ENCODE results near the gene CEP120.

The CEP120 gene

GRCh38 chr5:123451047-123451446 lies 27.8 kb upstream of the CEP120 start:
- Histone ChIP-seq H3K27ac (replicated peaks) (no peak overlapping the region), H3K27me3 (ENCODE audit: insufficient read depth, poor library complexity, severe bottlenecking) (no peaks in the 10 kb centered on the region), H3K4me3 (replicated peaks; ENCODE audit: insufficient read depth, low read length) (no peak overlapping the region)
- DNase-seq (ENCODE audit: low read depth in 1 of 2, low spot score in 1 of 2): no peak
- TF ChIP-seq POLR2AphosphoS5 (IDR thresholded peaks at IDR 0.05; ENCODE audit: low read depth) (no peak), REST (IDR thresholded peaks at IDR 0.05; ENCODE audit: insufficient replicate concordance, low read depth) (no peak), CTCF (IDR thresholded peaks at IDR 0.05; ENCODE audit: insufficient read depth, low read length) (no peak), GABPA (IDR thresholded peaks at IDR 0.05; ENCODE audit: low read depth) (no peak), SPI1 (IDR thresholded peaks at IDR 0.05; ENCODE audit: borderline replicate concordance, low read depth) (no peak)

GRCh38 chr5:123450640-123451039 lies 27.4 kb upstream of the CEP120 start:
- no peak for DNase-seq (ENCODE audit: low read depth in 1 of 2, low spot score in 1 of 2)
- H3K4me3 ChIP-seq (replicated peaks; ENCODE audit: insufficient read depth, low read length): no peak overlapping the region

GRCh38 chr5:123450114-123450513 lies 26.9 kb upstream of the CEP120 start:
- TF ChIP-seq CTCF (IDR thresholded peaks at IDR 0.05; ENCODE audit: insufficient read depth, low read length) (no peak), POLR2AphosphoS5 (IDR thresholded peaks at IDR 0.05; ENCODE audit: low read depth) (no peak), SPI1 (IDR thresholded peaks at IDR 0.05; ENCODE audit: borderline replicate concordance, low read depth) (no peak), GABPA (IDR thresholded peaks at IDR 0.05; ENCODE audit: low read depth) (no peak), REST (IDR thresholded peaks at IDR 0.05; ENCODE audit: insufficient replicate concordance, low read depth) (no peak)
- Histone ChIP-seq H3K27ac (replicated peaks) (no peak overlapping the region), H3K27me3 (ENCODE audit: insufficient read depth, poor library complexity, severe bottlenecking) (no peaks in the 10 kb centered on the region), H3K4me3 (replicated peaks; ENCODE audit: insufficient read depth, low read length) (no peak overlapping the region)
- no peak for DNase-seq (ENCODE audit: low read depth in 1 of 2, low spot score in 1 of 2)

More at GRCh38 chr5:123450640-123451039, 27.4 kb upstream of the CEP120 start:
- TF ChIP-seq GABPA (IDR thresholded peaks at IDR 0.05; ENCODE audit: low read depth) (no peak), POLR2AphosphoS5 (IDR thresholded peaks at IDR 0.05; ENCODE audit: low read depth) (no peak), REST (IDR thresholded peaks at IDR 0.05; ENCODE audit: insufficient replicate concordance, low read depth) (no peak), SPI1 (IDR thresholded peaks at IDR 0.05; ENCODE audit: borderline replicate concordance, low read depth) (no peak), CTCF (IDR thresholded peaks at IDR 0.05; ENCODE audit: insufficient read depth, low read length) (no peak)
- Histone ChIP-seq H3K27me3 (ENCODE audit: insufficient read depth, poor library complexity, severe bottlenecking) (no peaks in the 10 kb centered on the region), H3K27ac (replicated peaks) (no peak overlapping the region)

Measured in HL-60 (cell line).